Activated T-cell treated with anti-CD3 and anti-CD28 coated beads, Interleukin-2, amount 50 U/mL, for 72 hours (primary cell): ENCODE measurements around the gene BCL2L13. TPM values are rescaled to one million over a fixed set of nuclear protein-coding genes. Genes with fewer than 3 reads are reported as not detected.

ENCODE experiments used
- ATAC-seq, 2 donors: fragments of 150-1000 bp; cut with Tn5 transposase; replicated peaks in 1 of 2; 2 replicates each; pipeline ENCODE4 v1.10.0; 2021; ENCODE audit warnings: moderate library complexity in 2 of 2, mild to moderate bottlenecking in 1 of 2
- DNase-seq, 2 donors: peaks; one replicate each; pipeline ENCODE4 v3.0.0; 2021 to 2022; ENCODE audit warnings: mixed read lengths in 1 of 2
- H3K27ac Mint-ChIP-seq: one replicate; pipeline ENCODE4 v1.8.0; 2022; ENCODE audit warnings: mild to moderate bottlenecking, moderate library complexity, mixed read lengths
- H3K27me3 Mint-ChIP-seq: one replicate; pipeline ENCODE4 v1.8.0; 2022; ENCODE audit warnings: low read depth, mixed read lengths
- H3K36me3 Mint-ChIP-seq, 2 donors: one replicate each; pipeline ENCODE4 v1.8.0; 2022; ENCODE audit warnings: mixed read lengths in 2 of 2, mild to moderate bottlenecking in 1 of 2; ENCODE audit not compliant: insufficient read depth in 2 of 2
- H3K4me1 Mint-ChIP-seq: one replicate; pipeline ENCODE4 v1.8.0; 2022; ENCODE audit warnings: low read depth, mixed read lengths
- H3K4me3 Mint-ChIP-seq, 2 donors: one replicate each; pipeline ENCODE4 v1.8.0; 2022; ENCODE audit warnings: mild to moderate bottlenecking in 2 of 2, mixed read lengths in 2 of 2, moderate library complexity in 2 of 2
- H3K9me3 Mint-ChIP-seq, 2 donors: one replicate each; pipeline ENCODE4 v1.8.0; 2022; ENCODE audit warnings: mixed read lengths in 2 of 2
- total RNA-seq, 2 donors: library from RNA; stranded (reverse); gene quantifications; one replicate each; pipeline ENCODE4 v1.2.3, GENCODE V29; 2022

The BCL2L13 gene
- total RNA-seq, 2 donors from 2014 or later = 42.1 to 46.9 TPM

GRCh38 chr22:17705951-17706900, 67.7 kb downstream of the BCL2L13 start:
- ATAC-seq (peak; percentile 95 to 98), DNase-seq (peak; percentile 23 to 32)
- peak overlapping the region; percentile 88 for H3K27ac Mint-ChIP-seq
- peaks cover 4 to 7% of the 10 kb centered on the region in 2 donors for H3K36me3 Mint-ChIP-seq
- H3K4me3 Mint-ChIP-seq = peak overlapping the region; percentile 65 to 76
- H3K9me3 Mint-ChIP-seq = no peaks in the 10 kb centered on the region
- H3K27me3 Mint-ChIP-seq = no peaks in the 10 kb centered on the region
- peaks cover 20% of the 10 kb centered on the region for H3K4me1 Mint-ChIP-seq

GRCh38 chr22:17706947-17707346, 68.4 kb downstream of the BCL2L13 start:
- Mint-ChIP-seq H3K36me3 (peaks cover 4 to 7% of the 10 kb centered on the region in 2 donors), H3K4me1 (peaks cover 20% of the 10 kb centered on the region), H3K27me3 (no peaks in the 10 kb centered on the region), H3K4me3 (no peak overlapping the region), H3K27ac (no peak overlapping the region), H3K9me3 (no peaks in the 10 kb centered on the region)
- DNase-seq (no peak), ATAC-seq (no peak)

- no peak for ATAC-seq
- H3K4me1 Mint-ChIP-seq = peaks cover 20% of the 10 kb centered on the region
- no peak overlapping the region for H3K4me3 Mint-ChIP-seq
- no peak for DNase-seq
- peaks cover 4 to 7% of the 10 kb centered on the region in 2 donors for H3K36me3 Mint-ChIP-seq
- H3K27me3 Mint-ChIP-seq = no peaks in the 10 kb centered on the region
- no peak overlapping the region for H3K27ac Mint-ChIP-seq
- no peaks in the 10 kb centered on the region for H3K9me3 Mint-ChIP-seq
These were observed 69.0 kb downstream of the BCL2L13 start for GRCh38 chr22:17707526-17707925.

- Mint-ChIP-seq H3K27me3 (no peaks in the 10 kb centered on the region), H3K27ac (no peak overlapping the region), H3K4me1 (peaks cover 20% of the 10 kb centered on the region), H3K4me3 (no peak overlapping the region), H3K9me3 (no peaks in the 10 kb centered on the region), H3K36me3 (peaks cover 0 to 4% of the 10 kb centered on the region in 2 donors)
- ATAC-seq (no peak), DNase-seq (no peak)
These were observed 71.5 kb downstream of the BCL2L13 start for GRCh38 chr22:17710023-17710422.

- DNase-seq (no peak), ATAC-seq (no peak)
- Mint-ChIP-seq H3K4me1 (no peaks in the 10 kb centered on the region), H3K27ac (no peak overlapping the region), H3K27me3 (no peaks in the 10 kb centered on the region), H3K36me3 (no peaks in the 10 kb centered on the region), H3K4me3 (no peak overlapping the region), H3K9me3 (no peaks in the 10 kb centered on the region)
These were observed 73.9 kb downstream of the BCL2L13 start for GRCh38 chr22:17712441-17712840.

- ATAC-seq (no peak), DNase-seq (no peak)
- no peaks in the 10 kb centered on the region for H3K27me3 Mint-ChIP-seq
- no peak overlapping the region for H3K4me3 Mint-ChIP-seq
- no peaks in the 10 kb centered on the region for H3K36me3 Mint-ChIP-seq
- H3K4me1 Mint-ChIP-seq = no peaks in the 10 kb centered on the region
- H3K9me3 Mint-ChIP-seq = no peaks in the 10 kb centered on the region
- H3K27ac Mint-ChIP-seq = no peak overlapping the region
These were observed 78.0 kb downstream of the BCL2L13 start for GRCh38 chr22:17716529-17716928.

GRCh38 chr22:17717708-17718107, 79.2 kb downstream of the BCL2L13 start:
- ATAC-seq (no peak), DNase-seq (no peak)
- no peak overlapping the region for H3K4me3 Mint-ChIP-seq
- no peaks in the 10 kb centered on the region for H3K27me3 Mint-ChIP-seq
- H3K4me1 Mint-ChIP-seq = no peaks in the 10 kb centered on the region
- H3K27ac Mint-ChIP-seq = no peak overlapping the region
- H3K36me3 Mint-ChIP-seq = no peaks in the 10 kb centered on the region
- no peaks in the 10 kb centered on the region for H3K9me3 Mint-ChIP-seq

- ATAC-seq (no peak), DNase-seq (no peak)
- Mint-ChIP-seq H3K27me3 (no peaks in the 10 kb centered on the region), H3K4me3 (no peak overlapping the region), H3K27ac (no peak overlapping the region), H3K9me3 (no peaks in the 10 kb centered on the region), H3K4me1 (no peaks in the 10 kb centered on the region), H3K36me3 (no peaks in the 10 kb centered on the region)
These were observed 81.4 kb downstream of the BCL2L13 start for GRCh38 chr22:17719911-17720310.

- H3K4me3 Mint-ChIP-seq = no peak overlapping the region
- peaks cover 9% of the 10 kb centered on the region for H3K4me1 Mint-ChIP-seq
- H3K27me3 Mint-ChIP-seq = no peaks in the 10 kb centered on the region
- peaks cover 1 to 9% of the 10 kb centered on the region in 2 donors for H3K36me3 Mint-ChIP-seq
- ATAC-seq = no peak
- DNase-seq = no peak
- H3K9me3 Mint-ChIP-seq = no peaks in the 10 kb centered on the region
- no peak overlapping the region for H3K27ac Mint-ChIP-seq
These were observed 85.7 kb downstream of the BCL2L13 start for GRCh38 chr22:17724241-17724640.

- peaks cover 1 to 9% of the 10 kb centered on the region in 2 donors for H3K36me3 Mint-ChIP-seq
These were observed 86.3 kb downstream of the BCL2L13 start for GRCh38 chr22:17724678-17725499.

GRCh38 chr22:17725500-17725796, 86.9 kb downstream of the BCL2L13 start:
- no peak for ATAC-seq
- Mint-ChIP-seq H3K4me1 (peaks cover 9% of the 10 kb centered on the region), H3K4me3 (no peak overlapping the region), H3K27me3 (no peaks in the 10 kb centered on the region), H3K9me3 (no peaks in the 10 kb centered on the region), H3K27ac (no peak overlapping the region), H3K36me3 (peaks cover 1 to 9% of the 10 kb centered on the region in 2 donors)
- DNase-seq = no peak

More at GRCh38 chr22:17724678-17725499, 86.3 kb downstream of the BCL2L13 start:
- no peaks in the 10 kb centered on the region for H3K27me3 Mint-ChIP-seq
- no peak overlapping the region for H3K27ac Mint-ChIP-seq
- ATAC-seq (no peak), DNase-seq (no peak)
- no peak overlapping the region for H3K4me3 Mint-ChIP-seq
- H3K9me3 Mint-ChIP-seq = no peaks in the 10 kb centered on the region
- peaks cover 9% of the 10 kb centered on the region for H3K4me1 Mint-ChIP-seq

- H3K27me3 Mint-ChIP-seq = no peaks in the 10 kb centered on the region
- H3K9me3 Mint-ChIP-seq = no peaks in the 10 kb centered on the region
- peaks cover 9% of the 10 kb centered on the region for H3K4me1 Mint-ChIP-seq
- ATAC-seq (no peak), DNase-seq (no peak)
- H3K36me3 Mint-ChIP-seq = peaks cover 1 to 9% of the 10 kb centered on the region in 2 donors
- H3K27ac Mint-ChIP-seq = peak overlapping the region; percentile 31
- H3K4me3 Mint-ChIP-seq = no peak overlapping the region
These were observed 87.7 kb downstream of the BCL2L13 start for GRCh38 chr22:17726006-17726927.
